Gastroesophageal sphincter (tissue), 3 donors: ENCODE data around the gene BORCS6.

ENCODE experiments used
- CTCF ChIP-seq, 4 experiments: fragments of 200-600 bp in 2 of 4; fragments of 450-650 bp in 2 of 4; sonication (generic) in 1 of 4; IDR thresholded peaks; one replicate each; pipeline ENCODE4 v1.5.1; 2017 to 2019; ENCODE audit warnings: antibody characterized with exemption in 4 of 4, mild to moderate bottlenecking in 2 of 4, moderate library complexity in 2 of 4
- POLR2A ChIP-seq, 2 donors: fragments of 450-650 bp; IDR thresholded peaks; one replicate each; pipeline ENCODE4 v1.6.1; 2017; ENCODE audit warnings: antibody characterized with exemption in 2 of 2, mild to moderate bottlenecking in 2 of 2, moderate library complexity in 1 of 2

DNA sequence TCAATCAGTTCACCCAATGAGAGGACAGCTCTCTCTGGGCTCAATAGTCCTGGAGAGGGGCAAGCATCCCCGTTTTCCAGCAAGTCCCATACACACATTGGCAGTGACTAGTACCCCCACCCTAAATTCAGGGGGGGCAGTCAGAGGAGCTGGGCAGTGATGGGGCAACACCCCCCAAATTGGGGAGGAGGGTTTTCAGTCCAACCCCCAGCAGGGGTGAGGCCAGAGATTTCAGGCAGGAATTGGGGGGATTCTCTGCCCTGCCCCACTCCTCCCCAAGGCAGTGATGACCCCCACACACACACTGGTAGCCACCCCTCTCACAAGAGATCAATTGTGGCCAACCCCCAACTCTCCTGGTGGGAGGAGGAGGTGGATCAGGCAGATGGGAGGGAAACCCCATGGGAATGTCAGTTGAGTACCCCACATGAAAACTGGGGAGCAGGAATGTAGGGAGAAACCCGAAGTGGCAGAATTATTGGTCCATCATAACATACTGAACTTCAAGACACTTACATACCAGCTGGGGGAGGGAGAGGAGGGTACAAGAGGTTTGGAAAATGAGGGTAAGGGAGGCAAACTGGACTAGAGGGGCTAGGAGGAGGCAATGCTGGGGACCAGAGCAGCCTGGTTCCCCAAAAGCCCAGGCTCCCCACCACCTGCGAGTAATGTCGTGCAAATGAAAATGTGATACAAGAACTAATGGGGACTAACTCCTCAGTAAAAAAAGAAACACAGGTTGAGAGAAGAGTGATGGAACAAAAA is 30.3 kb downstream of the BORCS6 start:
- no peak for TF ChIP-seq CTCF (IDR thresholded peaks at IDR 0.05)
- no peak for TF ChIP-seq POLR2A (IDR thresholded peaks at IDR 0.05)
